Stimulated activated CD4-positive, alpha-beta T cell treated with anti-CD3 and anti-CD28 coated beads, Interleukin-4, amount 100 ng/mL, for 1 hour (primary cell): Measurements from ENCODE around the gene C17orf113.
A peak's percentile ranks its signal among the peaks of the same experiment; 100 is the strongest.

Source experiments
- DNase-seq: peaks from one replicate; pipeline ENCODE4 v3.0.0-alpha.2; 2020

The C17orf113 gene

DNA sequence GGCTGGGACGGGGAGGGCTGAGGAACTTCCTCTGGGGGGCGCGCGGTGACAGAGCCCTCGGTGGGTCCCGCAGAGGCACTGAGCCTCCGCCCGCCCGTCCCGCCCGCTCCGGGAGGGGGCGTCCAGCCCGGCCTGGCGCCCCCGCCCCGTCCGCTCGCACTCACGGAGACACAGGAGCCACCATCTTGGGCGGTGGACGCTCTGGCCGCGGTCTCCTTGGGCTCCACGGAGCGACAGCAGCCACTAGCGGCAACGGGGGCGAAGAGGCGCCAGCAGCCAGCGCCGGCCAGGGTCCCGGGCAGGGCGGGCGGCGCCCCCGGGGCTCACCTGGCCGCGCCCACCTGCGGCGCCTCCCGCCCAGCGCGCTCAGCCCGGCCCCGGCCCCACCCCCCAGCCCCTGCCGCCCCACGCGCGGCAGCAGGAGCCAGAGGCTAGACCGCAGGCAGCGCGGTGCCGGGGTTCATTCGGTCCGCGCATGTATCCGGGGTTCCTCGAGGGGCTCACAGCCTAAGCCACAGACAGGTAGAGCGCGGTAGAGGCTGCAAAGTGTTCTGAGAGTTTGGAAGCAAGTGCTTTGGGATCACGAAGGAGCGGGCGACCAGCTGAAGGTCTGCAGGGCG is at the start of gene C17orf113:
Gene C17orf113 (minus strand): TSS at position 209 of the 620 bp plus-strand sequence. CDS start 7,225 bp downstream, outside the sequence.
- DNase-seq: peak; percentile 47

DNA sequence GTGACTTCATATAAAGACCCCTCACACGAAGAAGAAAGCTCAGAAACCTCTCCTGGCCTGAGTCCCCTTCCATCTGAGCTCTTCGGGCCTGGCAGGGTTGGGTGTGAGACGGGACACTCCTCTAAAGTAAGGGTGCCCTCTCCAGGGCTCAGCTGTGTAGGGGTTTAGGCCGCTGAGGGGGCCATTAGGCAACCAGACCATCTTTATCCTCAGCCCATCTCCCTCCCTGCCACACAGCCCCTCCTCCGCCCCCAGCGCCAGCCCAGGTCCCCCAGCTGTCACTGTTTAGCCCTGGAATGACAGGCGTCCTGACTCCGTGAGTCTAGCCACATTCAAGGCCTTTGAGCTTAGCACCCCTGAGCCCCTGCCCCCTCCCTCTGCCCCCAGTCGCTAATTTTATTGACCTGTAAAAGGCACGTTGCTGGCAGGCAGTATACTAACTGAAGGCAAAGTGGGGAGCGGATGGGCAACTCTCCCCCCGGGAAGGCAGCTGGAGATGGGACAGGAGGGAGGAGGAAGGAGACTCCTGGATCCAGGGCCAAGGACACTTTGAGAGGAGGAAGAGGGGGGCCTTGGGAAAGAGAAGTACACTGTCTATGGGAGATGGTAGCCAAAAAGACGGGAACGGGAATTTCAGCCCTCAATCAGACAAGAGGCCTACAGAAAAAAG is 48.5 kb upstream of the C17orf113 start:
- DNase-seq: no peak

DNA sequence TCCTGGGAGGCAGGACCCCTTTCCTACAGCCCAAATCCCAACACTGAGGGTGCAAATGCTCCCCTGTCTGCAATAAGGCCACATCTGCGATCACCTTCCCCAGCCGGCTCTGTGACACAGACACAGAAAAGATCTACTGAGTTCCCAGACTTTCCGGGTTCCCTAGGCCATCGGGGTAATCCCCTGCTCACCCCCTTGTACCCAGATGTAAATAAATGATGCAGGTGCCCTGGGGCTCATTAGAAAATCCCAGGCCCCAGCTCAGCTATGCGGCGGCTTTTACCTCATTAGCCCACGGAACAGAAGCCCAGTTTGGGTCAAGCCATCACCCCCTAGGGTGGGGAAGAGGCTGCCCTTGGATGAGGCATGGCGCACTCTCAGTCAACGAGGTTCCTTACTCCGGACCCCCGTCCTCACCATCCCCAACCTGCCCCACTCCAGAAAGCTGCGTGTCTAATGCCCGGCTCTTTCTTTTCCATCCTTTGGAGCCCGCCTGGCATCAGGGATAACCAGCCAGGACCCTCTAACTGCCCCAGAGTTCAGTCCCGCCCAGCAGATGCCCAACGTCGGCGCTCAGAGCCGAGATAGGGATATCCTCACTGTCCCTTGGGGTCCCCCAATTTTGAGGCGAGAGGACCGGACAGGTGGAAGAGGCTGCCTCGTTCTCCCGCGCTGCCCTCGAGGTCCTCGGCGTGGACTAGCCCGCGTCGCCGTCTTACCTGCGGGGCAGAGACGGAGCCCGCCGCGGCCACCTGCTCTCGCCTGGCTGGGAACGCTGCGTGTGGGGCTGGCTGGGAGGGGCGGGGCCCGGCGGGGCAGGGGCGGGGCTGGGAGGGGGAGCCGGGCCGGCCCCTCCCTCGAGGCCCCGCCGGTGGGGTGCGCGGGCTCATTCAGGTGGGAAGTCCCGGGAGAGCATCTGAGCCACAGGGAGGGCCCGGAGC is 47.6 kb upstream of the C17orf113 start, which contains the start of gene ZNF385C:
Gene ZNF385C (minus strand): TSS at position 783 of the 941 bp plus-strand sequence. CDS start 35,417 bp downstream, outside the sequence.
- peak; percentile 66 for DNase-seq

DNA sequence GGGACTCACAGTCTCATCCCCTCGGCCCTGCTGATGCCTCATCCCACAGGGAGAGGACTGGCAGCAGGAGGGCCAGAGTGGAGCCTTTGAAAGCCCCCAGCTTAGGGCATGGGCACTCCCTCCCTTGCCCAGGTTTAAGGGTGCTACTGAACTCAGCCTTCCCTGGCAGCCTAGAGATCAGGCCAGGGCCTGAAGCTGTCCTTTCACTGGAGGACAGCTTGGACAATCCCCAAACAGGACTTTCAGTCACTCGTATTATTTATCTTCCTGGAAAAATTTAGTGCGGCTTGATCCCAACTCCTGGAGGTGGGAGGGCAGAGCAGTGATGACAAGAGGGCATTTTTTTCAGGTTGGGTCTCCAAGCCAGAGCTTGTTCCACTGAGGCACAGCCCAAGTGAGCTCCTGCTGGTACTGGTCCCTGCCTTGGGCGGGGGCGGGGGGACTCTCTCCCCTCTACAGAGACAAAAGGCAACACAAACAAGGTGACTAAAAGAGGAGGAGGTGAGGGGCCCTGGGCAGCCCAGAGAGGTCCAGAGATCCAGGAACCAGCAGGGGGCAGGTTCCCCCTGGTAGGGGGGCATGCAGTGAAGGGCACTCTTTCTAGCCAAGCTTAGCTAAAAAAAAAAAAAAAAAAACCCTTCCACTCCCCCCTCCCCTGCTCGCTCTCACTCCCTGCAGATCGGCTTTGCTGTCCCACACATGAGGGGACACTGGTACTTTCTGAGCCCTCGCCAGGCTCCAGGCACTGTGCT is 46.1 kb upstream of the C17orf113 start:
- no peak for DNase-seq

DNA sequence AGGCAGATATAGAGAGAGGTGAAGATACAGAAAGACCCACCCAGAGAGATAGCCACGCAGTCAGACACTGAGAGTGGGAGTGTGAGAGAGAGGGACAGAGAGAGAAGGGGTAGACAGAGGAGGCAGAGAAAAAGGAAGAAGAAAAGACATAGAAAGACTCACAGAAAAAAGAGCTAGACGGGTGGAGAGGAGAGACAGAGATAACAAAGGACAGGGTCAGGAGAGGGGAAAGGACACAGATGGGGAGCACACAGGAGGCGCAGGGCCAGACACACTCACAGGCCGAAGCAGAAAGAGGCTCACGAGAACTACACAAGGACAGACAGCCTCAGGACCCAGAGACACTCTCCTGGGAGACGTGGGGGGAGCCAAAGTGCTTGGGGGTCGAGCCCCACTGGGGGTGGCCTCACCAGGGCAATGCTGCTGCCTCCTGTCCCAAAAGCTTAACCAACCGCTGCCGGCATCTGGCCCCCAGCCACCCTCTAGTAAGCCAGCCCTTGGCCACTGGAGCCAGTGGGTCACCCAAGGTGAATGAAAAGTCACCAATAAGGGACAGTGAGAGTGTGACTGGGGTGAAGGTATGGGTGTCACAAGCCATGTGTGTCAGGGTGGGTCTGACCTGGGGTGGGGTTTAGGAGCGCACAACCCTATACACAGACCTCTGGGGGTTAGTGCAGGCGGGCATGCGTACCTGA is 44.1 kb upstream of the C17orf113 start:
- no peak for DNase-seq

DNA sequence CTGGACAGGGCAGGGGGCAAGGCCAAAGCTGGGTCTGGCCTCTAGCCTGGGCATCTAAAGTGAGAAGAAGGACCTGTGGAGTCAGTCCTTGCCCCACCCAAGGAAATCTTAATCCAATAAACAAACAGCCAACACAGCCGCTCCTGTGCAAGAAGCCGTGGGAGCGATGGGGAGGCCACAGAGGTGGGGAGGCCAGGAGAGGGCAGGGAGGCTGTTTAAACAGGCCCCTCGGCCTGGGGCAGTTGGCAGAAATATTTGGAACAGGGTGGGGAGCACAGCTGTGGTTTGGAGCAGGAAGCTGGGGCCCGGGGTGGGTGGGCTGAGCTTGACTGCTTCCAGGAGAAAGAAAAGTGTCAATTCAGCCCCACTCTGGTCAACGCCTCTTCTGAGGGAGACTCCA is 42.5 kb upstream of the C17orf113 start:
- DNase-seq: no peak

DNA sequence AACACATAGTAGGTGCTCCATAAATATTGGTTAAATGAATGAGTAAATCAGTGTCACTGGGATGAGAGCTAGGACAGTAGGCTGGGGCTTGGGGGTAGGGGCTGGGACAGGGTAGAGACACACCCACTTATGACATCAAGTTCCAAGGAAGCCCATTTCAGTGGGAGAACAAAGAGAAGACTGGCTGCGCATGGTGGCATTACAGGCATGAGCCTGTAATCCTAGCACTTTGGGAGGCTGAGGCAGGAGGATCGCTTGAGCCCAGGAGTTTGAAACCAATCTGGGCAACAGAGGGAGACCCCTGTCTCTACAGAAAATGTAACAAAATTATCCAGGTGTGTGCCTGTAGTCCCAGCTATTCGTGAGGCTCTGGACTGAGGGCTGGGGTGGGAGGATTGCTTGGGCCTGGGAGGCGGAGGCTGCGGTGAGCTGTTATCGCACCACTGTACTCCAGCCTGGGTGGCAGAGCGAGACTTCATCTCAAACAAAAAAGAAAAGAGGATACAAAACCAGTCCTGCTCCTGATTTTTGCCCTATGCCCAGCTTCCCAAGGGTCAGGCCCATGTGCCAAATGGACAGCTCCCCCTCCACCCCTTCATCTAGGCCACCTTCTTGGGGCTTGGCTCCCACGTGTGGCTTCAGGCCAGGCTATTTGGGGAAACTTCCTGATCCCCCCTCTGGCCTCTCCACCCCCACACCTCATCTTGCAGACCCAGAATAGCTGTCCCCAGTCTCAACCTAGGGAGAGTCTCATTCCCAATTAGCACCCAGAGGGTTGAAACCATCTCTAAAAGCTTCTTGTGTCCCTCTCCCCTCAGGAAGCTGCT is 40.8 kb upstream of the C17orf113 start:
- no peak for DNase-seq

DNA sequence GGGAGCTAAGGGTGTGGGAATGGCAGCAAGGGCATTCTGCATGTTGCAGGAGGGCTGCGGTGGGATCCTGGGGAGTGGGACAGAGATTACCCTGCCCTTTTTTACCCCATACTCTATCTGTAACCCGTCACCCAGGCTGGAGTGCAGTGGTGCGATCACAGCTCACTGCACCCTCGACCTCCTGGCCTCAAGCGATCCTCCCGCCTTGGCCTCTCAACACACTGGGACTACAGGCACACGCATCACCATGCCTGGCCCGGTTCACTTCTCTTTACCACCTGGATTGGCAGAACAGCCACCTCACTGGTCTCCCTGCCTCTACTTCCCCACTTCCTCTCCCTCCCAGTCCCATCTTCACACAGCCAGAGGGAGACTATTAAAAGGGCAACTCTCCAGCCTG is 38.3 kb upstream of the C17orf113 start:
- DNase-seq: no peak

DNA sequence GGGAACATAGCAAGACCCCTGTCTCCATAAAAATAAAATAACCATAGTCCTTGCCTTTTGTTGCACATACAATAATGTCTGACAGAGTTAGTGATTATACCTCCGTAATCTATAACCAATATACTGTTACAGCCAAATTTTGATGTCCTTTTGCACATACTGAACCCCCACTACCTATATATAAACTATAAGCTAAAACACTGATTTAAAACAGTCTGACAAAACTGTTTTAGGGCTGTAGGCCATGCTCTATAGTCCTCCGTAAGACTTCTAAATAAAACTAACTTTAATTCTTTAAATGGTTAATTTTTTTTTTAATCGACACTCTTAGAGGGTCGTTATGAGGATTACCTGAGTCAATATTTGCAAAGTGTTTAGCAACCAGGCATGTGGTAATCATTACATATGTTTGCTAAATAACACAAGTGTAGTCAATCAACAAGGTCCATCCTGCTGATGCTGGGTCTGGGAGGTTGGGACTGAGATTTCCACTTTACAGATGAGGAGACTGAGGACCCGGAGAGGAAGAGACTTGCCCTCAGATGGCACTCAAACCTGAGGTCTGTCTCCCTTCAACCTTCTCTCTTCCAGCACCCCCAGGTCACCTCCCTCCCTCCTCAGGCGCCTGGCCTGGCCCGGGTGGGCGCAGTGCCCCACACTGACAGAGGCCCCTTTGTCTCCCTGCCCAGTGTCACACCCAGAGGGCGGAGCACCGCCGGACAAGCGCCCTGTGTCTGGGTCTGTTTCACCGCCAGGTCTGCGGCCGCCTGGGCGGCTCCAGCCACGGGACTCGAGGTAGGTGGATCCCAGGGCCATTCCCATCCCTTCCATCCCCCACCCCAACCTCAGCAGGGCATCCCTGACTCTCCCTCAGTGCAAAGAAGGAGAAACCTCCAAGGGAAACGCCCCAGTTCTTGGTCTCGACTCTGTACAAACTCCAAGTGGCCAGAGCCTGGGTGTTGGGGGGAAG is 37.6 kb upstream of the C17orf113 start:
- no peak for DNase-seq

DNA sequence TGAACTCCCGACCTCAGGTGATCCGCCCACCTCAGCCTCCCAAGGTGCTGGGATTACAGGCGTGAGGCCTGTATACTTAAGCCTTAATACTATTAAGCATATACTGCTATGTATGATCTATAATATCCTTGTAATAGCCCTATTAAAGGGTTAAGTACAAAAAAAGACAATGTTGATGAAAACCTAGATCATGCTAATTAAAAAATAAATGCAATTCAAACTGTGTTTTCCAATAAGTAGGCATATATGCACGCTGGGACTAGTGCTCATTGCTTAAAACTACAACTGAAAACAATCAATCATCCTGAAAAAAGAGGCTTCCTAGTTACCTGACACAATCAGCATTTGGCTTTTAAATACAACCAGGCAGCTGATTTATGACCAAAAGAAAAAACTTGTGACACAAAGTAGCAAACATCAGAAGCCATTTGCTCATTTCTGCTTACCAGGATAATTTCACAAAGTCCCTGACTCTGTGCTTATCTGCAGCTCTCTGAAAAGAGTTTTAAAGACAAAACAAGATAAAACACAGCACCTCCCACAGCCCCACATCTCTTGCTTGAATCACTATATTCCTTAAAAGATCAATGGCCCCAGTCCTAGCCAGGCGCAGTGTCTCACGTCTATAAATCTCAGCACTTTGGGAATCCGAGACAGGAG is 36.8 kb upstream of the C17orf113 start:
- no peak for DNase-seq

DNA sequence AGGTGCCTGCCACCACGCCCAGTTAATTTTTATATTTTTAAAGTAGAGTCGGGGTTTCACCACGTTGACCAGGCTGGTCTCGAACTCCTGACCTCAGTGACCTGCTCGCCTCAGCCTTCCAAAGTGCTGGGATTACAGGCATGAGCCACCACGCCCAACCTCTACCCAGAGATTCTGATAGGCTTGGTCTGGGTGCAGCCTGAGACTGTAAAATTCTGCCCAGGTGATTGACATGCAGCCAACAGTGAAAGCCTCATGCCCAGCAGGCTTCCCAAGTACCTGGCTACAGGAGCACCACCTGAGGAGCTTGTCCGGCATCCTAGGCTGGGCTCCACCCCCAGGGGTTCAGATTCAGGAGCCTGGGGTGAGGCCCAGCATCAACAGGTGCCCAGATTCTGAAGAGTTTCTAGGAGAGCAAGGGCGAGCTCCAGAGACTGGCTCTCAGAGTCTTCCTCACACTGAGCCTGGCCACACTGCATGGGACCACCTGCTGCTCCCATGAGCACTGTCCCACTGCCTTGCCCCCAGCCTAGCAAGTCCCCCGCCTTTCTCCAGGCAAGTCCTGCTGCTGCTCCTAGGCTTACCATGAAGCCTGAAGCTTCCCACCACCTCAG is 31.2 kb upstream of the C17orf113 start:
- no peak for DNase-seq

DNA sequence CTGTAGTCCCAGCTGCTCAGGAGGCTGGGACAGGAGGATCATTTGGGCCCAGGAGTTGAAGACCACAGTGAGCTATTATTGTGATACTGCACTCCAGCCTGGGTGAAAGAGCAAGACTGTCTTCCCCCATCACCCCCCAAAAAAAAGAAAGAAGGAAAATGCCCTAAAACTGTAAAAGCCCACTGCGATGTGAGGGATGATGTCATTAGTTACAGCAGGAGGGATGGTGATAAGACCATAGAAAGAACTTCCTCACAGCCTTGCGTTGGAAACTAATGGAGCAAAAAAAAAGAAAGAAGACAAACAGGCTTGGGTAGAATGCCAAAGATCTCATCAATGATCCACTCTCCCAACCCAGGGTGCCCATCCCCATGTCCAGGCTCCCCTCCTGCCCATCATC is 29.1 kb upstream of the C17orf113 start:
- no peak for DNase-seq

DNA sequence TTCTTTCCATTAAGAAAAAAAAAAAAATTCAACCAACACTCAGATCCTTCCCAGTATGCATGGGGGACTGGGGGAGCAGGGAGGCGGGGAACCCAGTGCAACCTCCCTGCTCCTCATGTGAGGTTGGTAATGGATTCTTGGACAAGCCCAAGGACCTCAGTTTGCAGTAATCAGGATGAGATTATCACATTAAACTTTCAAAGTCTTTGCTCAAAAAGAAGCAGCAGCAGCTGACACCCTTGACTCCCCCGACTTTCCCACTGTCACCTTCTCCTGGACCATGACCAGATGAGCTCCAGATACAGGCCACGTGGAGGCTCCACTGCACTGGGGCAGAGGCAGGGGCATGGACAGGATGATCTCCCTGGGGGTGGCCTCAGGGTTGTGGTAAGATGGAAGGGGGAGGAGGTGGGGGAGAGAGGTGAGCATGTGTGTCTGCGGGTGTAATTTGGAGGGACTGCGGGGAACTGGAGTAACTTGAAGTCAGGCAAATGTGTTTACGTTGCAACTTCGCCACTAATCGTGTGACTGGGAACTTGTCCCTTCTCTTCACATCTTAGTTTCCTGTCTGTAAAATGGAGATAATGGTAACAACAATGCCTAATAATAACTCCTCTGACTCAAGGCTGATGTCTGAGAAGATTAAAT is 28.1 kb upstream of the C17orf113 start:
- no peak for DNase-seq

DNA sequence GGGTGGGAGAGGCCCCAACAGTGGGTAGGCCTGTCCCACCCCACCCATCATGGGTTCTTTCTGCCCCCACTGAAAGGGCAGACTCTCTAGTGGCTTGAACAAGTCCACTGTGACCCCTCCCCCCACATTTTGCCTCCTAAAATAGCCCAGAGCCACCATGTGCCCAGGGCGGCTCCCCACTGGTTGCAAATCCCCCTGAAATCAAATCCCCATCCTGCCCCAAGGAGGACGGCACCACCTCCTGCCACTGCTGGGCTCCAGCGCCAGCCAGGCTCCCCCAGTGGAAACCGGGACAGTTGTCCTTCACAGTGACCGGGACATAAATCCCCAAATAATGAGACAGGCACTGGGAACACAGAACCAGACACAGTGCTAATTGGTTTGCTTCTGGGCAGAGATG is 27.4 kb upstream of the C17orf113 start:
- no peak for DNase-seq

DNA sequence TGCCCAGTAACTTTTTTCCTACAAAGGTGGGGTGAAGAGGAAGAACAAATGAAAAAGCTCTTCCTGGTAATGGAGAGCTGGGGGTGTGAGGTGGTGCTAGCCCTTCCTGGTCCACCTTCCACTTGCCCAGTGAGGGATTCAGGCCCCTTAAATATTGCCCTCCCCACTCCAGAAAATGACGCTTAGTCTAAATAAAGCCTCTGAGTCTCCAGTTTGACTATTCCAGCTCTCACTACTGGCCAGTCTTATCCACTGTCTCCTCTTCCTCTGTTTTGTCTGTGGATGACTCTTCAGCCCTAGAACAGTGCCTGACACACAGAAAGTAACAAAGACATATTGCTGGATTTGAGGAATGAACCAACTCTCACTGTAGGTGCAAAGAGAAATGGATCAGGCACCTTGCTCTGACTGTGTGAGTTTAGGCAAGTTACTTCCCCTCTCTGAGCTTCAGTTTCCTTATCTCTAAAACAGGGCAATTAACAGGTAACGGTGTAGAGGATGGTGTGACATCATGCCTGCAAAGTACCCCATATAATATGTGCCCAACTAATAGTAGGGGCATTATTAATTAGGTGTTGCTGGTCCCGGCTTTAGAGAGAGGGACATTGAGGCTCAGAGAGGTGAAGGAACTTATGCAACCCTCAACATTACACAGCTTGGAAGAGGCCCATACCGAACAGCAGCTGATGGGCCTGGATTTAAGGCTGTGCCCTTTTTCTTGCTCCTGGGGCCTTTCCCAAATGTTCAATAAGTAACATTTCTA is 26.6 kb upstream of the C17orf113 start:
- DNase-seq: no peak

DNA sequence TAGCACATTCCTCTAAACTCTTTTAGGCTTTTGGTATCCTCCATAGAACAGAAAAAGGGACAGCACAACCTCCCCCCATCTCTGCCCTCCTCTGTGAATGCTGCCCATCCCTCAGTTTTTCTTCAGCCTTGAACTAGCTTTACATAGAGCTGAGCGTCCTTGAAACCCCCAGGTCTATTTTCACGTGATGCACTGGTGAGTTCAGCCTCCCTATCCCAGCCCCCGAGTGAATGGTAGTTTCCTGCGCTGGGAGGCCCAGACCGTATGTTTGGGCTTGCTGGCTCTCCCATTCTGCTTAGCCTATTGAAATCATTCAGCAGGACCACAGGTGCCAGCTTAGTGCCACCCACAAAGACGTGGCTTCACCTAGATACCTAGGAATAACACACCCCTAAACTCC is 25.4 kb upstream of the C17orf113 start:
- DNase-seq: no peak

DNA sequence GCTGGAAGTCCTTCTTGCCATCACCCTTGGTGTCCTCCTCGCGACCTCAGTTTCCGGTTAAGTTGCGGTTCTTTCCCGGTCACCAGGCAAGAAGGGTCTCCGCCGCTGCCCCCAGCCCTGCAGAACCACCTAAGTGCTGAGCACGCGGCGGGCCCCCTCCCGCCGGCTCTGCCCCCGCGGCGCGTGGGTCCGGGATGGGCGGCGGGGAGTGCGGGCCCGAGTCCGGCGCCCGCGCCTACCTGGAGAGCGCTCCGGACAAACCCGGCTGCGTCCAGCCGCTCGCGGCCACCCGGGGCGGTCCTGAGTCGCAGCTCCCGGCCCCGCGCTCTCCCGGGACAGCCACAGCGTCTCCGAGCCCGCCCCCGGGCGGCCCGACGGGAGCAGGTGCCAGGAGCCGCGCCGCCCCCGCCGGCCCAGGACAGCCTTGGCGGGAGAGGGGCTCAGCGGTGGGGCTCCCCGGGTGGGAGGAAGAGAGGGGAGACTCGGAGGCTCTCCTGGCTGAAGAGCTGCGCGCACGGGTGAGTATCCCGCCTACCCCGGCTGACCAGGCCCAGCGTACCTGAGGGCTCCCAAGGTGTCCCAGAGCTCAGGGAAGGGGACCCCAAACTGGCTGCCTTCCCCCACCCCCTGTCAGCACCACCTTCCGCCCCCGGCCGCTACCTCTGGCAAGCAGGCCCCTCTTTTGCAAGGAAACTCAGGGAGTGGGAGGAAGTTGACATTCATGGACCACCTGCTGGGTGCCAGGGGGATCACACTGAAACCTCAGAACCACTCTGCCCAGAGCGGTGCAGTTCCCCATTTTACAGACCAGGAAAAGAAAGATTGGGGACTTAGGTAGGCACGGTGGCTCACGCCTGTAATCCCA is 22.2 kb upstream of the C17orf113 start:
- no peak for DNase-seq
